ENCODE measurements around the gene RSPO1. TPM values are rescaled to one million over a fixed set of nuclear protein-coding genes. Genes with fewer than 3 reads are reported as not detected.

Gene RSPO1
- total and polyA plus RNA-seq, 2 of the 13 experiments (the other 11 are each of a cell fraction or from before 2014, with no cell fraction given) = not detected

DNA sequence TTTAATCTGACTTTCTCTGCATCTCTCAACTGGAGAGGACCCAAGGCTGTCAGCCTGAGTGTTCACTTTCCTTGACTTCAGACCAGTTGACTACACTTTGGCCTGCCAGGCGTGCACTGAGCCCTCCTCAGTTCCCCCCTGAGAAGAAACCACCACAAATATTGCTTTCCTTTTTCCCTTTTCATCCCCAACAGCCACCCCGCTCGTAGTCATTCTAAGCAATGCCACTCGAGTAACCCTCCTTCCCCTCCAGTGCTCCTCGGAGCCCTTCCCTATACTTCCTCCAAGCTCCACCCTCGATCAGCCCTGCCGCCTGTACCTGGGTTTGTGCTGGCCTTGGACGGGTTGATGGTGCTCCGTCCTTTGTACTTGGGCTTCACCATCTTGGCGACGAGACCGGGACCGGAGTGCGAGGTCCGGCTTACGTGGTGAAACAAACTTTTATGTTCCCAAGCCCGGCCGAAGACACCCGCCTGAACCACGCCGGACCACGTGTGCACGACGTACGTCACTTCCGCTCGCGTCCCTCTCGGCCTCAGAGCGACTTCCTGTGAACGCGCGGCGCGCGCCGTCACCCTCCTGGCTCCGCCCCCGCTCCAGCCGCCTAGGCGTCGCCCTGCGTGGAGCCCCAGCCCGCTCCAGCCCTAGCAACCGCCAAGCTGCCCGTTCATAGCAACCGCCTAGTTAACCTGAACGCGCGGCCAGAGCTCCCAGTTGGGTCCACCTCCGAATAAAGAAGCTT lies 39.1 kb downstream of the RSPO1 start, which contains the start of gene GNL2 (continued):
- TF ChIP-seq, protein P1, sequence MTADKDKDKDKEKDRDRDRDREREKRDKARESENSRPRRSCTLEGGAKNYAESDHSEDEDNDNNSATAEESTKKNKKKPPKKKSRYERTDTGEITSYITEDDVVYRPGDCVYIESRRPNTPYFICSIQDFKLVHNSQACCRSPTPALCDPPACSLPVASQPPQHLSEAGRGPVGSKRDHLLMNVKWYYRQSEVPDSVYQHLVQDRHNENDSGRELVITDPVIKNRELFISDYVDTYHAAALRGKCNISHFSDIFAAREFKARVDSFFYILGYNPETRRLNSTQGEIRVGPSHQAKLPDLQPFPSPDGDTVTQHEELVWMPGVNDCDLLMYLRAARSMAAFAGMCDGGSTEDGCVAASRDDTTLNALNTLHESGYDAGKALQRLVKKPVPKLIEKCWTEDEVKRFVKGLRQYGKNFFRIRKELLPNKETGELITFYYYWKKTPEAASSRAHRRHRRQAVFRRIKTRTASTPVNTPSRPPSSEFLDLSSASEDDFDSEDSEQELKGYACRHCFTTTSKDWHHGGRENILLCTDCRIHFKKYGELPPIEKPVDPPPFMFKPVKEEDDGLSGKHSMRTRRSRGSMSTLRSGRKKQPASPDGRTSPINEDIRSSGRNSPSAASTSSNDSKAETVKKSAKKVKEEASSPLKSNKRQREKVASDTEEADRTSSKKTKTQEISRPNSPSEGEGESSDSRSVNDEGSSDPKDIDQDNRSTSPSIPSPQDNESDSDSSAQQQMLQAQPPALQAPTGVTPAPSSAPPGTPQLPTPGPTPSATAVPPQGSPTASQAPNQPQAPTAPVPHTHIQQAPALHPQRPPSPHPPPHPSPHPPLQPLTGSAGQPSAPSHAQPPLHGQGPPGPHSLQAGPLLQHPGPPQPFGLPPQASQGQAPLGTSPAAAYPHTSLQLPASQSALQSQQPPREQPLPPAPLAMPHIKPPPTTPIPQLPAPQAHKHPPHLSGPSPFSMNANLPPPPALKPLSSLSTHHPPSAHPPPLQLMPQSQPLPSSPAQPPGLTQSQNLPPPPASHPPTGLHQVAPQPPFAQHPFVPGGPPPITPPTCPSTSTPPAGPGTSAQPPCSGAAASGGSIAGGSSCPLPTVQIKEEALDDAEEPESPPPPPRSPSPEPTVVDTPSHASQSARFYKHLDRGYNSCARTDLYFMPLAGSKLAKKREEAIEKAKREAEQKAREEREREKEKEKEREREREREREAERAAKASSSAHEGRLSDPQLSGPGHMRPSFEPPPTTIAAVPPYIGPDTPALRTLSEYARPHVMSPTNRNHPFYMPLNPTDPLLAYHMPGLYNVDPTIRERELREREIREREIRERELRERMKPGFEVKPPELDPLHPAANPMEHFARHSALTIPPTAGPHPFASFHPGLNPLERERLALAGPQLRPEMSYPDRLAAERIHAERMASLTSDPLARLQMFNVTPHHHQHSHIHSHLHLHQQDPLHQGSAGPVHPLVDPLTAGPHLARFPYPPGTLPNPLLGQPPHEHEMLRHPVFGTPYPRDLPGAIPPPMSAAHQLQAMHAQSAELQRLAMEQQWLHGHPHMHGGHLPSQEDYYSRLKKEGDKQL (CRISPR knock-in tag; IDR thresholded peaks at IDR 0.05; ENCODE audit: low read depth) = no peak
- TF ChIP-seq NRL (CRISPR knock-in tag; IDR thresholded peaks at IDR 0.05; ENCODE audit: borderline replicate concordance) (0 out of 2 replicates have a peak, but pooled peaks have one; percentile 52), AGO2 (optimal IDR thresholded peaks at IDR 0.05; ENCODE audit: low read depth, low read length) (no peak), ZNF260 (CRISPR knock-in tag; IDR thresholded peaks at IDR 0.05; ENCODE audit: borderline replicate concordance, low read depth) (no peak), MTA3 (CRISPR knock-in tag; IDR thresholded peaks at IDR 0.05) (no peak), ZNF354B (CRISPR knock-in tag; IDR thresholded peaks at IDR 0.05) (no peak), XBP1 (CRISPR knock-in tag; IDR thresholded peaks at IDR 0.05) (no peak), ATF7 (IDR thresholded peaks at IDR 0.05) (no peak), ATF7 (CRISPR knock-in tag; IDR thresholded peaks at IDR 0.05) (0 out of 2 replicates have a peak, but pooled peaks have one; percentile 39), TRIM24 (CRISPR knock-in tag; IDR thresholded peaks at IDR 0.05) (no peak)
- TF ChIP-seq, protein P2, sequence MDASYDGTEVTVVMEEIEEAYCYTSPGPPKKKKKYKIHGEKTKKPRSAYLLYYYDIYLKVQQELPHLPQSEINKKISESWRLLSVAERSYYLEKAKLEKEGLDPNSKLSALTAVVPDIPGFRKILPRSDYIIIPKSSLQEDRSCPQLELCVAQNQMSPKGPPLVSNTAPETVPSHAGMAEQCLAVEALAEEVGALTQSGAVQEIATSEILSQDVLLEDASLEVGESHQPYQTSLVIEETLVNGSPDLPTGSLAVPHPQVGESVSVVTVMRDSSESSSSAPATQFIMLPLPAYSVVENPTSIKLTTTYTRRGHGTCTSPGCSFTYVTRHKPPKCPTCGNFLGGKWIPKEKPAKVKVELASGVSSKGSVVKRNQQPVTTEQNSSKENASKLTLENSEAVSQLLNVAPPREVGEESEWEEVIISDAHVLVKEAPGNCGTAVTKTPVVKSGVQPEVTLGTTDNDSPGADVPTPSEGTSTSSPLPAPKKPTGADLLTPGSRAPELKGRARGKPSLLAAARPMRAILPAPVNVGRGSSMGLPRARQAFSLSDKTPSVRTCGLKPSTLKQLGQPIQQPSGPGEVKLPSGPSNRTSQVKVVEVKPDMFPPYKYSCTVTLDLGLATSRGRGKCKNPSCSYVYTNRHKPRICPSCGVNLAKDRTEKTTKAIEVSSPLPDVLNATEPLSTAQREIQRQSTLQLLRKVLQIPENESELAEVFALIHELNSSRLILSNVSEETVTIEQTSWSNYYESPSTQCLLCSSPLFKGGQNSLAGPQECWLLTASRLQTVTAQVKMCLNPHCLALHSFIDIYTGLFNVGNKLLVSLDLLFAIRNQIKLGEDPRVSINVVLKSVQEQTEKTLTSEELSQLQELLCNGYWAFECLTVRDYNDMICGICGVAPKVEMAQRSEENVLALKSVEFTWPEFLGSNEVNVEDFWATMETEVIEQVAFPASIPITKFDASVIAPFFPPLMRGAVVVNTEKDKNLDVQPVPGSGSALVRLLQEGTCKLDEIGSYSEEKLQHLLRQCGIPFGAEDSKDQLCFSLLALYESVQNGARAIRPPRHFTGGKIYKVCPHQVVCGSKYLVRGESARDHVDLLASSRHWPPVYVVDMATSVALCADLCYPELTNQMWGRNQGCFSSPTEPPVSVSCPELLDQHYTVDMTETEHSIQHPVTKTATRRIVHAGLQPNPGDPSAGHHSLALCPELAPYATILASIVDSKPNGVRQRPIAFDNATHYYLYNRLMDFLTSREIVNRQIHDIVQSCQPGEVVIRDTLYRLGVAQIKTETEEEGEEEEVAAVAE (CRISPR knock-in tag; IDR thresholded peaks at IDR 0.05; ENCODE audit: borderline replicate concordance) = no peak; the same call in 1 of the 2 replicates
- TF ChIP-seq, protein P3, sequence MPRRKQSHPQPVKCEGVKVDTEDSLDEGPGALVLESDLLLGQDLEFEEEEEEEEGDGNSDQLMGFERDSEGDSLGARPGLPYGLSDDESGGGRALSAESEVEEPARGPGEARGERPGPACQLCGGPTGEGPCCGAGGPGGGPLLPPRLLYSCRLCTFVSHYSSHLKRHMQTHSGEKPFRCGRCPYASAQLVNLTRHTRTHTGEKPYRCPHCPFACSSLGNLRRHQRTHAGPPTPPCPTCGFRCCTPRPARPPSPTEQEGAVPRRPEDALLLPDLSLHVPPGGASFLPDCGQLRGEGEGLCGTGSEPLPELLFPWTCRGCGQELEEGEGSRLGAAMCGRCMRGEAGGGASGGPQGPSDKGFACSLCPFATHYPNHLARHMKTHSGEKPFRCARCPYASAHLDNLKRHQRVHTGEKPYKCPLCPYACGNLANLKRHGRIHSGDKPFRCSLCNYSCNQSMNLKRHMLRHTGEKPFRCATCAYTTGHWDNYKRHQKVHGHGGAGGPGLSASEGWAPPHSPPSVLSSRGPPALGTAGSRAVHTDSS (CRISPR knock-in tag; conservative IDR thresholded peaks at IDR 0.05) = no peak
